Measurements from ENCODE around the gene TRAPPC2L. TPM values are rescaled to one million over a fixed set of nuclear protein-coding genes. Genes with fewer than 3 reads are reported as not detected.
"Not testable (repeated sequence)": the region's sequence is repeated elsewhere in the genome, so short reads cannot be mapped to it uniquely, and the experiment has no call there.

TRAPPC2L gene
- total RNA-seq, 1 experiment from 2014 or later: 101 TPM

GRCh38 chr16:88820385-88821025 lies 36.4 kb upstream of the TRAPPC2L start:
- Histone ChIP-seq H3K4me2 (no peak overlapping the region), H3K27me3 (ENCODE audit: insufficient read depth, low read depth) (no peaks in the 10 kb centered on the region), H3K36me3 (ENCODE audit: low read depth) (no peaks in the 10 kb centered on the region), H3F3A (ENCODE audit: insufficient read depth, low read depth) (no peaks in the 10 kb centered on the region), H3K4me3 (no peak overlapping the region), H3K9me2 (ENCODE audit: insufficient read depth) (no peaks in the 10 kb centered on the region), H3K79me2 (ENCODE audit: low read depth) (no peaks in the 10 kb centered on the region), H3K9me3 (ENCODE audit: insufficient read depth, low read depth) (no peaks in the 10 kb centered on the region), H2AFZ (no peak overlapping the region), H4K20me1 (ENCODE audit: insufficient read depth) (no peaks in the 10 kb centered on the region), H3K4me1 (replicated peaks; ENCODE audit: insufficient read depth) (no peaks in the 10 kb centered on the region), H3K27ac (no peak overlapping the region)
- CTCF ChIA-PET: no interaction called here
- POLR2A ChIA-PET (ENCODE audit: unreplicated experiment): no interaction called here
- intact Hi-C loops (cut with micrococcal nuclease; ENCODE audit: unreplicated experiment): no loop called here
- BruUV-seq (replicated peaks): no TSS peak
- DNase-seq: no peak
- TF ChIP-seq, protein P1, sequence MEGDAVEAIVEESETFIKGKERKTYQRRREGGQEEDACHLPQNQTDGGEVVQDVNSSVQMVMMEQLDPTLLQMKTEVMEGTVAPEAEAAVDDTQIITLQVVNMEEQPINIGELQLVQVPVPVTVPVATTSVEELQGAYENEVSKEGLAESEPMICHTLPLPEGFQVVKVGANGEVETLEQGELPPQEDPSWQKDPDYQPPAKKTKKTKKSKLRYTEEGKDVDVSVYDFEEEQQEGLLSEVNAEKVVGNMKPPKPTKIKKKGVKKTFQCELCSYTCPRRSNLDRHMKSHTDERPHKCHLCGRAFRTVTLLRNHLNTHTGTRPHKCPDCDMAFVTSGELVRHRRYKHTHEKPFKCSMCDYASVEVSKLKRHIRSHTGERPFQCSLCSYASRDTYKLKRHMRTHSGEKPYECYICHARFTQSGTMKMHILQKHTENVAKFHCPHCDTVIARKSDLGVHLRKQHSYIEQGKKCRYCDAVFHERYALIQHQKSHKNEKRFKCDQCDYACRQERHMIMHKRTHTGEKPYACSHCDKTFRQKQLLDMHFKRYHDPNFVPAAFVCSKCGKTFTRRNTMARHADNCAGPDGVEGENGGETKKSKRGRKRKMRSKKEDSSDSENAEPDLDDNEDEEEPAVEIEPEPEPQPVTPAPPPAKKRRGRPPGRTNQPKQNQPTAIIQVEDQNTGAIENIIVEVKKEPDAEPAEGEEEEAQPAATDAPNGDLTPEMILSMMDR (conservative IDR thresholded peaks at IDR 0.05): no peak
- no peak for TF ChIP-seq EZH2 (IDR thresholded peaks at IDR 0.05; ENCODE audit: low read depth)

GRCh38 chr16:88821168-88821850 lies 35.6 kb upstream of the TRAPPC2L start:
- no TSS peak for BruUV-seq (replicated peaks)
- Histone ChIP-seq H3K4me3 (no peak overlapping the region), H3K36me3 (ENCODE audit: low read depth) (no peaks in the 10 kb centered on the region), H3K79me2 (ENCODE audit: low read depth) (no peaks in the 10 kb centered on the region), H3K27me3 (ENCODE audit: insufficient read depth, low read depth) (no peaks in the 10 kb centered on the region), H3K9me2 (ENCODE audit: insufficient read depth) (no peaks in the 10 kb centered on the region), H3K4me1 (replicated peaks; ENCODE audit: insufficient read depth) (no peaks in the 10 kb centered on the region), H4K20me1 (ENCODE audit: insufficient read depth) (no peaks in the 10 kb centered on the region), H2AFZ (no peak overlapping the region), H3K4me2 (no peak overlapping the region), H3K9me3 (ENCODE audit: insufficient read depth, low read depth) (no peaks in the 10 kb centered on the region), H3F3A (ENCODE audit: insufficient read depth, low read depth) (no peaks in the 10 kb centered on the region), H3K27ac (no peak overlapping the region)
- no peak for DNase-seq
- CTCF ChIA-PET: no interaction called here
- POLR2A ChIA-PET (ENCODE audit: unreplicated experiment): no interaction called here
- intact Hi-C loops (cut with micrococcal nuclease; ENCODE audit: unreplicated experiment): no loop called here
- no peak for TF ChIP-seq EZH2 (IDR thresholded peaks at IDR 0.05; ENCODE audit: low read depth)
- TF ChIP-seq, protein P1 (conservative IDR thresholded peaks at IDR 0.05): no peak

DNA sequence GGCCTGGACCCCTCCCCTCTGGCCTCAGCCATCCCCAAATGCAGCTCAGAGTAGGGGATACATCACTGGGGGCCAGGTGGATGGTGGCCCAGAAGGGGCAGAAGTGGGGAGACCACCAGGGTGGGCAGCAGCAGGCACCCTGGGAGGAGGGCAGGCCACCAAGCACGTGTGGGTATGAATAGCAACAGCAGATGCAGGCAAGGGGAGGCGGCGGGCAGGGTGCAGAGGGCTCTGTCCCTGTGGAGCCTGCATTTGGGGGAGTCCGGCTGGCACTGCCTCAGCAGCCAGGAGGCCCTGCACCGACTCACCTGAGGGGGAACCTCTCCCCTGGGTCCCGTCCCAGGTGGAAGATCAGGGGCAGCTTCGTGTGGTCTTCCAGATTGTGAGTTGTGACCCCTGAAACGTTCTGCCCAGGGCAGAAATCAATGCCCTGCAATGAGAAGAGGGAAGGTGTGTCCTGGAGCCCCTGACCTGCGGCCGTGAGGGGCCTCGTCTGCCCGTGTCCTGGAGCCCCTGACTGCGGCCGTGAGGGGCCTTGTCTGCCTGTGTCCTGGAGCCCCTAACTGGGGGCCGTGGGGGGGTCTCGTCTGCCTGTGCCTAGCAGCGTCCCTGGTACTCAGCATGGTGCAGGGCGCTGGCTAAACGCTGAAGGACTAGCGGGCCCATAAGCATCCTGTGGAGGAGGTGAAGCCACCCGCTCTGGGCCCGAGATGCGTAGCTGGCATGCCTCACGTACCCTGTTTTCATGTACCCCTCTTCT lies 34.5 kb upstream of the TRAPPC2L start:
- intact Hi-C loops (cut with micrococcal nuclease; ENCODE audit: unreplicated experiment): no loop called here
- DNase-seq: no peak
- Histone ChIP-seq H3K9me3 (ENCODE audit: insufficient read depth, low read depth) (no peaks in the 10 kb centered on the region), H3K27me3 (ENCODE audit: insufficient read depth, low read depth) (no peaks in the 10 kb centered on the region), H3K4me2 (no peak overlapping the region), H3K4me1 (replicated peaks; ENCODE audit: insufficient read depth) (no peaks in the 10 kb centered on the region), H3K27ac (no peak overlapping the region), H3K4me3 (no peak overlapping the region), H3K36me3 (ENCODE audit: low read depth) (no peaks in the 10 kb centered on the region), H3K9me2 (ENCODE audit: insufficient read depth) (no peaks in the 10 kb centered on the region), H3F3A (ENCODE audit: insufficient read depth, low read depth) (no peaks in the 10 kb centered on the region), H2AFZ (no peak overlapping the region), H3K79me2 (ENCODE audit: low read depth) (no peaks in the 10 kb centered on the region), H4K20me1 (ENCODE audit: insufficient read depth) (no peaks in the 10 kb centered on the region)
- POLR2A ChIA-PET (ENCODE audit: unreplicated experiment): no interaction called here
- CTCF ChIA-PET: no interaction called here
- BruUV-seq (replicated peaks): no TSS peak
- no peak for TF ChIP-seq EZH2 (IDR thresholded peaks at IDR 0.05; ENCODE audit: low read depth)
- TF ChIP-seq, protein P1 (conservative IDR thresholded peaks at IDR 0.05): no peak

- intact Hi-C loops (cut with micrococcal nuclease; ENCODE audit: unreplicated experiment); H3F3A ChIP-seq (ENCODE audit: insufficient read depth, low read depth); CTCF ChIA-PET; H3K79me2 ChIP-seq (ENCODE audit: low read depth); H3K4me2 ChIP-seq; BruUV-seq (replicated peaks); DNase-seq; H3K36me3 ChIP-seq (ENCODE audit: low read depth); H4K20me1 ChIP-seq (ENCODE audit: insufficient read depth); H3K27me3 ChIP-seq (ENCODE audit: insufficient read depth, low read depth); H3K27ac ChIP-seq; H3K9me2 ChIP-seq (ENCODE audit: insufficient read depth); H3K9me3 ChIP-seq (ENCODE audit: insufficient read depth, low read depth); H2AFZ ChIP-seq; POLR2A ChIA-PET (ENCODE audit: unreplicated experiment); H3K4me3 ChIP-seq; H3K4me1 ChIP-seq (replicated peaks; ENCODE audit: insufficient read depth): not testable (repeated sequence)
Observed at GRCh38 chr16:88823646-88824045, 33.3 kb upstream of the TRAPPC2L start.
